Articular chondrocyte of knee joint (primary cell): Measurements from ENCODE around the gene OR51D1. TPM values are rescaled to one million over a fixed set of nuclear protein-coding genes. Genes with fewer than 3 reads are reported as not detected.

Experiments
- total RNA-seq: library from RNA; depleted of rRNA; stranded (reverse); fragments of >200 nt; gene quantifications from 2 replicates; pipeline ENCODE4 v1.2.3, GENCODE V29; 2012

The OR51D1 gene, protein sequence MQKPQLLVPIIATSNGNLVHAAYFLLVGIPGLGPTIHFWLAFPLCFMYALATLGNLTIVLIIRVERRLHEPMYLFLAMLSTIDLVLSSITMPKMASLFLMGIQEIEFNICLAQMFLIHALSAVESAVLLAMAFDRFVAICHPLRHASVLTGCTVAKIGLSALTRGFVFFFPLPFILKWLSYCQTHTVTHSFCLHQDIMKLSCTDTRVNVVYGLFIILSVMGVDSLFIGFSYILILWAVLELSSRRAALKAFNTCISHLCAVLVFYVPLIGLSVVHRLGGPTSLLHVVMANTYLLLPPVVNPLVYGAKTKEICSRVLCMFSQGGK
- not detected in 2 replicates for total RNA-seq

DNA sequence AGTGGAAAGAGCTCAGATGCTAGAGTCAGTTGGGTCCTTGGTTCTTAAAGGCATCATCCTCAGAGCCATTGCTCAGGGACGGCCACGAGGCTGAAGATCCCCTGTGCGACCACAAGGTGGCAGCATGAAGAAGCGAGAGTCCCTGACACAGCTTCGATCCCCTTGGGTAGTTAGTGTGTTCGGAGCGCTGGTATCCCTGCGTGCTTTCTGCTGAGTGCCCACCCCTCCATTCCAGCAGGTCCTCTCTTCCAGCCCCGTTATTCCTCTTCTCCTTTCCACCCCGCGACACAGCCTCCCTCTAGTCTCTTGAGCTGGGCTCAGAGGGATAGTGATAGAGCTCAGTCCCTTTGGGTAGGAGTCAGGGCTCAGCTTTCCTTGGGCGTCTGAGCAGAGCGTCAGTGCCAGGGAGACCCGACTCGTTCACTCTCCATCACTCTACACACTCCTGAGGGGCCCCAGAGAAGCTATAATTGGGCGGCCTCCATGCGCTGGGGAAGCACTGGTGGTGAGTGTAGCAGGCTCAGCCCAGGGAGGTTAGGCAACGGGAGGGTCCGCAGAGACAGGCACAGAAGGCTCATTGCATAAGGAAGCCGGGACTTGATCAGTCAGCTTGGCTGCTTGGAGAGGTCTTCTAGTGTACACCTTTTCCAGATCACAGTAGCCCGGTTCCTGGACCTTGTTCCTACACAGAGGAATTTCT, at the start of gene OR51D1:
OR51D1 (plus strand) TSS at position 516 of the 700 bp plus-strand sequence. CDS start 2,314 bp downstream, outside the sequence.

DNA sequence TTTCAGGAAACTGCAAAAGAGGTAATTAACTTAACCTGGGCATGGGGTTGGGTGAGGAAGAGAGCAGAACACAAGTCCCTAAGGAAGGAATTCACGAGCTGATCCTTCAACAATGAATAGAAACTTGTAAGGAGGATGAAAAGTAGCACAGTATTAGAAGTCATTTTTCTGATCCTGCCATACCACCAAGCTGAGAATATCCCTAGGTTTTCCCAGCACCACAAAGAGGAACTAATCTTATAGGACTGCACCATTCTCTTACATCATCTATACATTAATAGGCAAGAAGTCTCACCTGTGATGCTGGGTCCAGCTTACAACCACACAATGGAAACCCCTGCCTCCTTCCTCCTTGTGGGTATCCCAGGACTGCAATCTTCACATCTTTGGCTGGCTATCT, 43.5 kb upstream of the OR51D1 start, which contains the start of gene OR52I1:
OR52I1 (plus strand) TSS at position 301 of the 400 bp plus-strand sequence; CDS start at position 301, 0 bp downstream.

DNA sequence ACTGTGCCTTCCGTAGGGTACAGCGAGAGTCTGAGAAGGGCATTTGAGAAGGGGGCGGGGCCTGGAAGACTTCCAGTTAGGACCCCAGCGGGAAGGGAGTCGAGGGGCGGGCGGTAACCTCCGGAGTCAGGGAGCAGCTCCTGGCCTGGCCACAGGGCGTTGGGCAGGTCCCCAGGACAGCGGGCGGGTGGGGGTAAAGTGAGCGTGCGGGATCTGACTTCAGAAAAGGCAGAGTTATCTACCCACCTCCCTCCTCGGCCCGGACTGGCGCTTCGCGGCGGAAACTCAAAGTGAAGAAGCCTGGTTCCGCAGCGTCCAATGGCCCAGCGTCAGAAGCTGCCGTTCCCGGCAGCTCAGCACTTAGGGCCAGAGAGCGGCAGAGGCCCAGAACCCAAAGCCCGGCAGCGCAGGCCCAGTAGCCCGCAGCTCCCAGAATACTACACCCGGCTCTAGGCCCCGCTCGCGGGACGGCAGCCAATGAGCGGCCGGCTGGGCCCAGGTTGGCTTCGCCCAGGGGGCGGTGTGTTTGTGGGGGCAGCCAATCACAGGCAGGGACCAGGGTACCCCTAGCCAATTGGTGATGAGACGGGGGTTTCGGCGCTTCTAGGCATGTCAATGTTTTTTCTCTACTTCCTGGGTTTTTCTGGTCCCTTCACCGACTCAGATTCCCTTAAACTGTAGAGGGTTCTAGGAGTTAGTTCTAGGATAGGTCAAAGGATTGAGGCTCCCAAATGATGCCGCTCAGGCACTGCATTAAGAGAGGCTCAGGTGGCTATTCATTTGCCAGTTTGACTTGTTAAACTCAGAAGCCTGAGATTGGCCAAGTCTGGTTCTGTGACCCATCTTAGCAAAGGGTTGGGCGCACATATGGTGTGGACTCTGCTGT, 29.3 kb upstream of the OR51D1 start, which contains the start of gene TRIM68:
TRIM68 (minus strand) TSS at position 451 of the 886 bp plus-strand sequence. CDS start 2,727 bp downstream, outside the sequence.

DNA sequence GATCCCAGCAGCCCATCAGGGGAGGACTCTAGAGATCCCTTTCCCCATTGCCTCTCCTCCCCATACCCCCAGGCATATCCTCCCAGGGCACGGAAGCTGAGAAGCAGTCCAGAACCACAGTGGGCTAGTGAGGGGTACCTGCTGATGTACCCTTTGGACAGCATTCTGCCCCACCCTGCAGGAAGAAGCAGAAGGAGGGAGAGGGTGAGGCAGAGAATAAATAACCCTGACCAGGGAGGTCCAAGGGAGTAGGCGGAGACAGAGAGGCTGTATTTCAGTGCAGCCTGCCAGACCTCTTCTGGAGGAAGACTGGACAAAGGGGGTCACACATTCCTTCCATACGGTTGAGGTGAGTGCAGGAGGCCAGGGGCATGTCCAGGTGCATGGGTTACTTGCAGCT, 6.4 kb downstream of the OR51D1 start, which contains the start of gene OR51E1:
OR51E1 (plus strand) TSS at position 301 of the 400 bp plus-strand sequence. CDS start 8,545 bp downstream, outside the sequence.

Other genes starting within 250 kb of the OR51D1 start
- gene TRIM21, start 243.8 kb upstream of the OR51D1 start, total RNA-seq, result 15.4 and 16.6 TPM in 2 replicates
- not detected in 2 replicates for gene OR52K2, start 188.2 kb upstream of the OR51D1 start, total RNA-seq
- gene OR52K1, start 154.8 kb upstream of the OR51D1 start, total RNA-seq, result not detected in 2 replicates
- gene OR52M1, start 92.3 kb upstream of the OR51D1 start, total RNA-seq, result not detected in 2 replicates
- not detected in 2 replicates for gene OR52I2, start 55.7 kb upstream of the OR51D1 start, total RNA-seq
- gene OR52I1, start 43.4 kb upstream of the OR51D1 start, total RNA-seq, result not detected in 2 replicates
- gene TRIM68, start 29.2 kb upstream of the OR51D1 start, total RNA-seq, result 12.3 and 13.1 TPM in 2 replicates
- not detected in 2 replicates for gene OR51E1, start 6.5 kb downstream of the OR51D1 start, total RNA-seq
- not detected in 2 replicates for gene OR51E2, start 60.4 kb downstream of the OR51D1 start, total RNA-seq
- gene MMP26, start 67.3 kb downstream of the OR51D1 start, total RNA-seq, result not detected in 2 replicates
- not detected in 2 replicates for gene OR51F1, start 132.5 kb downstream of the OR51D1 start, total RNA-seq
- gene OR52R1, start 166.9 kb downstream of the OR51D1 start, total RNA-seq, result not detected in 2 replicates
- gene OR51F2, start 183.8 kb downstream of the OR51D1 start, total RNA-seq, result not detected in 2 replicates
- not detected in 2 replicates for gene OR51S1, start 211.7 kb downstream of the OR51D1 start, total RNA-seq
- gene OR51T1, start 244.4 kb downstream of the OR51D1 start, total RNA-seq, result not detected in 2 replicates